DMS153 treated with DMSO at 0.1 percent for 48 hours (cell line): ENCODE data around the gene MACROD2.
A peak's percentile ranks its signal among the peaks of the same experiment; 100 is the strongest.

ENCODE experiments used
- DNase-seq: peaks from one replicate; lab custom pipeline; 2025; ENCODE audit not compliant: unreplicated experiment; lab: John Stamatoyannopoulos, UW

The MACROD2 gene

DNA sequence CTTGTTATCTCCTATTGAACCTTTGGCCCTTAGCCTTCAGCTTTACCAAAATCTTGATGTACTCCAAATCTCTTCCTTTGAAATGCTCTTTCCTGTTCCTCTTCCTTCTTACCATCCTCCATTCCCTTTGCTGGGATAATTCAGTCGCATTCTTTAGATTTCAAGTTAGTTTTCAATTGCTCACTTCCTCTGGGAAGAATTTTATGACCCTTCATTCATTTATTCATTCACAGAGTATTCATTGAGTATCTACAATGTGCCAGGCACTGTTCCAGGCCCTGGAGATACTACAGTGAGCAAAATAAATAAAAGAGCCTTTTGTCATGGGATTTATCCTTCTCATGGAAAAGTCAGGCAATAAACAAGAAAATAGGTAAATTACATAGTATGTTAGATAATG lies 890.3 kb downstream of the MACROD2 start:
- no peak for DNase-seq

DNA sequence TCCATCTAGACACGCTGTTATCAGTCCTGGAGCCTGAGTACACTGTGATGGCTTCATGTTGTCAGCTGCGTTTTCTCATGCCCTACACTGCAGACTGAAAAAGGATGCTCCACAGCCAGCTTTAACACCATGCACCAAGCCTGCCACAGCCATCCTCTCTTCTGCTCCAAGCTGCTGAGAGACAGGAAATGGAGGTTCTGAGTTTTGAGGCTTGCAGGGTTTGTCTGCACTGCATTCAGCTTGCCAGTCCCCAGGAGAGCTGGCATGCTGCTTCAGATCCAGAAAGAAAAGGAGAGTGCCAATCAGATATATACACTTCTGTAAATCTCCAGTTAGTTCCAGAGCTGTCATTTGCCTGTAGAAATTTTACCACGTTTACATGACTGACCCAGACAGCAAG lies 892.8 kb downstream of the MACROD2 start:
- DNase-seq, result no peak

DNA sequence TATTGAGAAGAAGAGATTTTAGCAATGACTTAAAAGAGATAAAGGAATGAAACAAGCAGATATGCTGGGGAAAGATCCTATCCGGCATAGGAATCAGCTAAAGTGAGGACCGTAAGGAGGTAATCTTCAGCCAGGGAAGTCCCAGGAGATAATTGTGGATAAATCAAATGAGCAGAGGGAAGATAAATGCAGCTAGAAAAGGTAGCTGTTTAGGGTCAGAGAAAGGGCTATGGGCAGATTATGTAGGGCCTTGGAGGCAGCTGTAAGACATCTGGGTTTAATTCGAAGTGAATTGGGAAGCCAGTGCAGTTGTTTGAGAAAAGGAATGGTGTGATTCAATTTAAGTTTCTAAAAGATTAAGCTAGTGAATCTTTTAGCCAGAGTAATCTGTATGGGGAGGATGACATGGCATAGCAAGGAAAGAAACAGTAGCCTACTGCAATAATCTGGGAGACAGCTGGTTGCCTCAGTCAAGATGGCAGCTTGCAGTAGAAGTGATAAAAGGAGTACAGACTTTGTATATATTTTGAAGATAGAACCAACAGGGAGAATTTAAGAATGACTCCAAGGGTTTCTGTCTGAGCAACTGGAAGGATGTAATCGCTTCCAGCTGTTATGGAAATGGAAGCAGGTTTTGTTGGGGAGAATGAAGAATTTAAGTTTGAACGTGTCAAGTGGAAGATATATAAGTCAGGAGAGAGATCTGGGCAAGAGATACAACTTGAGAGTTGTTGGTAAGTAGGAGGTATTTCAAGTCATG lies 894.4 kb downstream of the MACROD2 start:
- no peak for DNase-seq

DNA sequence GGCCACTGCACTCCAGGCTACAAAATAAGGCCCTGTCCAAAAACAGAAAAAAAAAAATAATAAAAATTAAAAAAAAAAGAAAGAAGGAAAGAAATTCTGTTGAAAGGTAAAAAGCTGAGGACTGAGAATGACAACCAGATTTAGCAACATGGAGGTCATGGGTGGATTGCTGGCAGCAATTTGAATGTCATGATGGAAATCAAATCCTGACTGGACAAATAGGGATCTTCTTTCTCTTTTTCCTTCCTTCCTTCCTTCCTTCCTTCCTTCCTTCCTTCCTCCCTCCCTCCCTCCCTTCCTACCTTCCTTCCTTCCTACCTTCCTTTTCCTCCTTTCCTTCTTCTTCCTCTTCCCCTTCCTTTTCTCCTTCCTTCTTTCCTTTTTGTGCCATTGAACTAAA lies 895.4 kb downstream of the MACROD2 start:
- DNase-seq, result no peak

DNA sequence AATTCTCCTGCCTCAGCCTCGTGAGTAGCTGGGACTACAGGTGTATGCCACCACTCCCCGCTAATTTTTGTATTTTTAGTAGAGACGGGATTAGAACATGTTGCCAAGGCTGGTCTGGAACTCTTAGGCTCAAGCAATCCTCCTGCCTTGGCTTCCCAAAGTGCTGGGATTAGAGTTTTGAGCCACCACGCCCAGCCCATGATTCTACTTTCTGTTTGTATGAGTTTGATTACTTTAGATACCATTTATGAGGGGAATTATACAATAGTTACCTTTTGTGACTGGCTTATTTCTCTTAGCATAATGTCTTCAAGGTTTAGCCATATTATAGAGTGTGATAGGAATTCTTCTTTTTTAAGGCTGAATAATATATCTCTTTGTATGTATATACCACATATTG lies 897.5 kb downstream of the MACROD2 start:
- no peak for DNase-seq

DNA sequence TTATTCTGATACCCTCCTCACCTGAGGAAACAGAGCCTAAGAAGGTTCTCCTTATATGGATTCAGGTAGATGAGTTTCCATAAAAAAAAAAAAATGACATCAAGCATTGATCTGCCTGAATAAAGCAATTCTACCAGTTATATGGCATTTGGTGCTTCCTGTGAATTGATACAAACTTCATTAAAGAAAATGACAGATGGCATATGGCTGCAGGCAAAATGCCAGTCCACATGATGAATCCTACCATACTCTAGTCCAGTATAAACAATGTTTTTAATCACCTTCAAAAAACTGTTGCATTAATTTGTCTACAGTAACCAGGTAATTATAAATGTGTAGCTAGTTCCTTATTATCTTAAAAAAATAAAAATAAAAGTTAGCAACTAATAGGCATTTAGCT lies 901.3 kb downstream of the MACROD2 start:
- DNase-seq, result no peak

DNA sequence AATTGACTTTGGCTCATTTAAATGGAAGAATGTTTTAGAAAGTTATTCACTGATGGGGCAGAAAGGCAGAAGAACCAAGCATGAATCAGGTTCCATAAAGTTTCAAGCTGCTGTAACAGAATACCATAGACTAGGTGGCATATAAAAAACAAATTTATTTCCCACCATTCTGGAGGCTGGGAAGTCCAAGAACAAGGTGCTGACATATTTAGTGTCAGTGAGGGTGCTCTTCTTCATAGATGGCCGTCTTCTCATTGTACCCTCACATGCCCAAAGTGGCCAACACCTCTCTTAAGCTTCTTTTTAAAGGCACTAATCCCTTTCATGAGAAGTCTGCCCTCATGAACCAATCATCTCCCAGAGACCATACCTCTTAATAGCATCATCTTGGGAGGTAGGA lies 902.3 kb downstream of the MACROD2 start:
- DNase-seq, result no peak

DNA sequence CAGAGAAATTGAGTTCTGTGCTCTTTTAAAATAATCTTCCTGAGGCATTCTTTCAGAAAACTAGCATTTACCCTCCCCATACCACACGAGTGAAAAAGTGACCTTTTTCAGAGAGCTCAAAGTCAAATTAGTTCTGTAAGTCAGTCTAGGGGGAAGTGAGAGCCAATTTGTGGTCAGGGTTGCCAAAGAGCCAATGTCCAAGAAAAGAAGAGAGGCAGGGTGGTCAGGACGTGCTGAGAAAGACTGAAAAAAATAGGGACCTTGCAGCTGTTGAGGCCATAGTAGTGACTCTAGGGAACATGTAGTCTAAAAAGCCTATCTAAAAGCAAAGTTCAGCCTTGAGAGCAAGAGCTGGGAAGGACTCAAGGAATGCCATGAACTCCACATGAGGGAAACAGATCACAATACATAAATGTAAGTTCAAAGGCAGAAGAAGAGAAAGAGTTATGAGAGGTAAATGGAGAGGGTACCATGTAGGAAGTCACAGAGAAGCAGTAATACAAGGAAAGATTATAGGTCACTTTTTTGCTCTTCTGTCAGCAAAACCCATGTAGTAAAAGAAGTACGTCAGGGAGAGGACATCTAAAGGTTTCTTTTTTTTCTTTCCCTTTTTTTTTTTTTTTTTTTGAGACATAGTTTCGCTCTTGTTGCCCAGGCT lies 907.2 kb downstream of the MACROD2 start:
- DNase-seq, result no peak

DNA sequence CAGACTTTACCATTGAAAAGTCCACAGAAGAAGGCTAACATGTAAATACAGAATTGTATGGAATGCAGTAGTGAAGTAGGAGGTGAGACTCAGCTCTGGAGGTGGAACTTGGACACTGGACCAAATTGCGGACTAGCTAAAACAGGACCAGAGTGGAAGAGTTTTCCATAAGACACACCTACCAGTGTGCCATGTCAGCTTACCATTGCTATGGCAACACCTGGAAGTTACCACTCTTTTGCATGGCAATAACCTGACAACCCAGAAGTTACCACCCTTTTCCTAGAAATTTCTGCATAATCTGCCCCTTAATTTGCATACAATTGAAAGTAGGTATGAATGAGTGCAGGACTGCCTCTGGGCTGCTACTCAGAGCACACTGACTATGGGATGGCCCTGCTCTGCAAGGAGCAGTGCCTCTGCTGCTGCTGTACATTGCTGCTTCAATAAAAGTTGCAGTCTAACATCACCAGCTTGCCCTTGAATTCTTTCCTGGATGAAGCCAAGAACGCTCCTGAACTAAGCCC lies 911.7 kb downstream of the MACROD2 start:
- no peak for DNase-seq

DNA sequence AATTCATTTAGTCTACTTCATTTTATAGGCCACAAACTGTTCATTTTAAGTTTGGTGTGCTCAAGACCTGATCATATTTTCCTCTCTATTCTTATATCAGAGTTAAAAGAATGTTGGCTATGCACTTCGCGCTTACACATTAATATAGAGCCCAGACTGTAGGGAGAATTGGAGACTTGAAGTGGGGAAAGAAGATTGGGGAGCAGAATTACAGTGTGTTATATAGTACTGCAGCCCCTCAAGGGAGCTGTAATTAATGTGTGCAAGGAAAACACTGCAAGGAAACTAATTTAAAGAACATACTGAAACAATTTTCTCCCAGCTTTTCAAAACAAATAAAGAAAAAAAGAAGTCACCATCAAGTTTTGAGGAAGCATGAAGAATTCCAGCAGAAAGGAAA lies 914.8 kb downstream of the MACROD2 start:
- DNase-seq, result no peak

DNA sequence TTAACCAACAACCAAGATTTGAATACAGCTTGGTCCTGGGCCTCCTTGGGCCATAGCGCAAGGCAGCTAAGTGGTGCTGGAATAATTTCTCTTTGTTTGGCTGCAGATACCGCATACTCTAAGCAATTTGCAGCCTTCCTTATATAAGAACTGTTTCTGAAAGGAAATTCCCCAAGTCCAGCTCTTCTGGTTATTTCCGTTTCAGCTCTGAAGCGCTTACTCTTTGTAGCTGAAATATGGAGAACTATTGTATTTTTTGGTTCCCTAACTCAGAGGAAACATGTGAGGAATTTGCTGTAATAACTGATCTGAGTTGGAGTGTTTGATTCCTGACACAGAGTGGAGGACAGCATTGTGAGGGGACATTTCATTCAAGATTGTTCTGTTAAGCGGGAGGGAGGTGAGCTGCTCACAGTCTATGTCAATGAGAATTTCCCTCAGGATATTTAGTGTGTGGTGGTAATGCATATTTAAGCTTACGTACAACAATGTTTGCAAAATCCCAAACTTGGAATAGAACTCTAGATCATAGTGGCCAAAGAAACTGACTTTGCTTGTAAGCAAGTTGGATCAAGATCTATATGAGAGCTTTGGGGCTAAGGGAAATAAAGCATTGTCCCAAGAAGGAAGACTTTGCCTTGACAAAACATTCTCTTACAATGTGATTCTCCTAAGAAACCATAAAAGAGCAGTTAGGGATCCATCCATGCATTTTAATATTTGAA lies 918.7 kb downstream of the MACROD2 start:
- no peak for DNase-seq

DNA sequence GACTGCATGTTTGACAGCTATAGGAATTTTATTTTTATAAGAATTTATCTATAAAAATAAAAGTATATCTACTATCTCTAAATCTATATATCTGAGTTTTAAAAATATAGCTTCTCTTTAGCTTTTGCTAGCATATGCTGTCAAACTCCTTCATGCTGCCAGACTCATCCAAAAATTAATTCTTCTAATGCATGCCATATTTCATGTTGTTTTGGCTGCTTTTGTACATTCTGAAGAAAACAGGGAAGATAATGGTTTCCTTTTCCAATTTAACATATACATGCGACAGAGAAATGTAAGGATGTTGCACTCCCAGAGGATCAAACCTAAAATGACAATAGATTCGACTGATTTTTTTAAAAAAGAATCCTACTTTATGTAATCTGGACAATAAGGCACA lies 919.3 kb downstream of the MACROD2 start:
- no peak for DNase-seq

DNA sequence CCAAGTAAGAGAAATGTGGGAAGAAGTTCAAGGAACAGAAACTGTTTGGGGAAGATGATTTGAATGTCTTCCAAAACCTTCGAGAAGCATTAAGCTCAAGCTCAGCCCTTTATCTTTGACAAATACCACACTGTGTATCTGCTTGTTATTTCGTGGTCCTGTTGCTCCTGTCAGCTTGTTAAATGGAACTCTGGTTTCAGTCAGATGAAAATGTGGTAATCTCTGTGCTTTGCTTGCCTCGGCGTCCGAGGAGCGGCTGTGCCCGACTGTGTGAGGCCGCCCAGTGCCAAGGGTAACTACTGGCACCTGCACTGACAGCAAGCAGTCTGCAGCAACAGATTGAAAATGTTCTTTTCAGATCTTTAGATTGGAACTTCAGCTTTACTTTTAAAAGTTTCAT lies 920.0 kb downstream of the MACROD2 start:
- no peak for DNase-seq

DNA sequence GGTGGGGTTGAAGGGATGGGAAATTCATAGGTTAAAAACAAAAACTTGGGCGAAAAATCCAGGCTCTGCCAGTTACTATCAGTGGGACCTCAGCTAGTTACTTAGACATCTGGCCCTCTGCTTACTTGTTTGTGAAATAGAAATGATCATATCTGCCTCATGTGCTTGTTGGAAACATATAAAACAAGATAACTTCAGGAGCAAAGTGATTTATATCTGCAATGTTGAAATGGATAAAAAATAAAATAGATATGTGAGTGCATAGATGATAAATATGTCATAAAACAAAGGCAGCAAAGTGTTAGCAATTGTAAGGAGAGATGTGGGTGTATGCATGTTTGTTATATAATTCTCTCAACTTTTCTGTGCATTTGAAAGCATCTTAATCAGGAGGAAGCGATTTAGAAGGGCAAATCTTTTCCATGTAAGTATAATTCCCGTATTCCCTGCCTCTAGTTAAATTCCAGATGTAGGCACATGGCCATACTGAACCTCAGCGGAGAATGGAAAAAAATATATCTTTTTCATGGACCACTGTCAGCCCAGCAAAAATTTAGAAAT lies 921.1 kb downstream of the MACROD2 start:
- no peak for DNase-seq

DNA sequence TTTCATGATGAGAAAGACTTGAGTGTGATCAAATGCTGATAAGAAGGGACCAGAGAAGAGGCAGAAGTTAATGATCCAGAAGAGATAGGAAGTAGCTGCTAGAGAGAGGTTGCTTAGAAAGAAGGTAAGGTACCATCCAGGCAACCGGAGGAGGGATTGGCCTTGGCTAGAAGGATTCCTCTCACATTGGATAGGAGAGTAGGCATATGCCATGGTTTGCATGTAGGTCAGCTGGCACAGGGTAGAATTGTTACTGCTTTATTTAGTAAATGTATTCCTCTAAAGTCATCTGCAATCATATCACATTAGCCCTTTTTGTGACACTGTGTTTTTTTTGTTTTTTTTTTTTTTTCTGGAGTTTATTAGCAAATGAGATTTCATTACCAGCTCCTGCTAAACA lies 923.0 kb downstream of the MACROD2 start:
- no peak for DNase-seq

DNA sequence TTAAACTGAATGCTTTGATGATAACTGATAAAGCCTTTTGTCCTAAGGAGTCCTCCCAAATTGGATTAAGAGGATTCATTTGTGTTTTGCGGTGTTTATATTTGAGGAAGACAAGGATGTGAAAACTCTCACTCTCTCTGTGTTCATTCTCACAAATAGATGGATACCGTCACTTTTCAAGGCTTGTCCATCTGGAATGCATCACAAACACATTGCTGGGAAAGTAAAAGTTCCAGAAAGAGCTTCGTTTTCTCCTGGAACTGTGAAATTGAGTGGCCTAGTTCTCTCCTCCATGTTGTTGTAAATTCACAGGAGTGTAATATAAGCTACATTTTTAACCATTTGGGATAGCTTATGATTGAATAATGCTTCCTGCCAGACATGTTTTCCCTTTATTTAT lies 923.7 kb downstream of the MACROD2 start:
- no peak for DNase-seq

DNA sequence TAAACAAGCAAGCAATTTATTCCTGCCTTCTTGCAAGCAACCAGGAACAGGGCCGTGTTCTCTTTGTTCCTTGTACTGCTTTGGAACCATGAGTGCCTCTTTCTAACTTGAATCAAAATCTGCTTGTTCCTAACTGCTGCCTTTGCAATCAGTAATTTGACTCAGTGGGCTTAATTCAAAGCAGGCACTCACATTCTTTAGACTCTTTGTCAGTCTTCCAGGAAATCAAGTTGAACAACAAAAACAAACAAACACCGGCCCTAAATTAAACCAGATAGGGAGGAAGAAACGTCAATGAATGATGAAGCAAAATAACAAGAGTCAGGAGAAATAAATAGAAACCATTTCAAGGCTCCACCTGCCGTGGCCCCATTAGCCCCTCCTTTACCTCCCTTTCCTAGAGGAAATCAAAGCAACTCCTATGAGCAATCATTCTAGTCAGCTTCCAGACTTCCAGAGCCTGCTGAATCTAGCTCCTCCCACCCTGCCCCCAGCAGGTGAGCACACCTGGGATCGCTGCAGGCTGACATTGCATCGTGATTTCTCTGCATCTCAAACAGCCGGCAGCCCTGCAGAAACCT lies 924.3 kb downstream of the MACROD2 start:
- peak; percentile 50 for DNase-seq

DNA sequence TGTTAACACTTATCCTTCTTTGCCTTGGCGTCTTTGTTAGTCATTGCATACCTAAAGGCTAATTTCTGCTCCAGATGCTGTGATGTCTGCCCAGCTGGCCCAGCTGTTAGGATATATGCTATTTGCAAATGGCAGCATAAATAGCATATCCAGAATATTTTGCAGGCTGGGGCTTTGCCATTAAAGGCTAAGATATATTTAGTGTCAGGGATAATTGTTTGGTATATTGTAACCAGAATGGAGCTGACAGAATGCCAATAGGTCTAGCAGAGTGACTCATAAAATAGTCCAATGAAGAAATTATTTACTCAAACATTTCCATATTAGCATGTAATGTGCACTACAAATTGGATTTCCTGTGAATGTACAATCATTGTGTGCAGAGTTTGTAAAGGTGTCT lies 926.2 kb downstream of the MACROD2 start:
- no peak for DNase-seq

DNA sequence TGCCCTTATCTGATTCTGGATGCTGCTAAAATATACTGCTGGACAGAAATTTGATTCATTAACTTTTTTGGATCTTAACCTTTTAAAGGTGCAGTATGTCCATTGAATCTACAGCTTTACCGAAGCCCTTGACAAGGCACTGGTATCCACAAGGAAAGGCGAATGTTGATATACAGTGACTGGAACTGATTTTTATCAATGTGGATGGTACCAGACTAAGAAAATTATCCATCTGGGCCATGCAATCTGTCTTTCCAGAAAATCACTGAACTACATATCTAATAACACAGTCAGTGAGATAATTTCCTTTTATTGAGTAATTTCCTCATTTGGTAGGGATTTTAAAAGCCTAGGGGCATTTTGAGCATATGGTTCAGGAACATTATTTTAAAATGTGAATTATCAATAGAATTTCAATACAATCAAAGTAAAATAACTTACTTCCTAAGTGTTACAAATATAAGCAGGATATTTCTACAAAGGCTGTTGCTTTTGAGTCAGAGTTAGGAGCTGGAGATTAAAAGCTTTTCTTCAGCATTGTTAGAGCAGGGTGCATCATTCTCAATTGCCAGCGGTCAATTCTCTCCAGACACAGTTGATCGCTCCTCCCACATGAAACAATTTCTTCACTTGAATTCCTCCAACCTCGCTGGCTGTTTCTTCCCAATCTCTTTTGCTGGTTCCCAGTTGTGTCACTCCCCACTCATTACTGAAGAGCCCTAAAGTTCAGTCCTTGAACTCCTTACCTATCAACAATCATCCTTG lies 927.4 kb downstream of the MACROD2 start:
- no peak for DNase-seq

DNA sequence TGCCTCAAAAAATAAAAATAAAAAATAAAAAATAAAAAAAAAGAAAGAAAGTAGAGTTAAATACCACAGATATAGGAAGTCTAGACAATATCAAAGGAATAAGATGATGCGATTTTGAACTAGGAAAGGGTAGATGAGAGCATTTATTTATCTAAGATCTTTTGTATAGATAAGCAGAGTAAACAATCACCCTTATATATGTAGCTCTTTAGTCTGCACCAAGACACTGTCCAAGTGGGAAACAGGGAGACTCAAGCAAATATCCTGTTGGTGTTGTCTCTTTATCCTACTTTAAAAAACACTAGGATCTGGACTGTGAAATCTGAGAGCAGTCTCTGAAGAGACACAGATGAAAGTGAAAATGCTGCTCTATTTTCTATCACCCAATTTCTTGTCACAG lies 929.1 kb downstream of the MACROD2 start:
- DNase-seq, result no peak

DNA sequence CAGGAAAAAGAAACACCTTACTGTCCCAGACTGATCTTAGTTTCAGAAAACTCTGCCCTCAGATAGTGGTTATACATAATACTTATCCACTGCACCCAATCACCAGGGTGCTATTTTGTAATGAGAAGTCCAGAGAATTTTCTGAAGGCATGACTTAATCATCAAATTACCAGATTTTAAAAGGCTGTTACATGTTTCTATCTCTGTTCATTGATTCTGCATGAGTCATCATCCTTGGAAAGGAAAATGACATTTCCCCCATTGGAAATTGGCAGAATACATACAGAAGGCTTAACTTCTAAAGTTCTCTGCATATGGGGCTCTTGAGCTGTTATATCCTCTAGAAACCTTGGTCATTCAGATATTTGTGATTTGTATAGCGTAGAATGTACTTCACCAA lies 930.0 kb downstream of the MACROD2 start:
- no peak for DNase-seq
